NT2/D1 (cell line): ENCODE results near the gene PLXNA2.

ENCODE experiments used
- SUZ12 ChIP-seq: IDR thresholded peaks from 2 replicates; pipeline ENCODE4 v1.6.1; 2011; ENCODE audit not compliant: insufficient read length, insufficient read depth; ENCODE audit errors: extremely low read depth
- YY1 ChIP-seq: IDR thresholded peaks from 2 replicates; pipeline ENCODE4 v1.6.1; 2011; ENCODE audit not compliant: insufficient read length, insufficient read depth
- ZNF274 ChIP-seq: IDR thresholded peaks from 2 replicates; pipeline ENCODE4 v1.6.1; 2011; ENCODE audit warnings: mild to moderate bottlenecking, low read depth, low read length

- TF ChIP-seq ZNF274: no peak
- no peak for TF ChIP-seq YY1
- no peak for TF ChIP-seq SUZ12
Observed at GRCh38 chr1:208227366-208227765, 16.8 kb downstream of the PLXNA2 start.
